Endothelial cell of umbilical vein (primary cell): ENCODE measurements around the gene CXCR5. TPM values are rescaled to one million over a fixed set of nuclear protein-coding genes. Genes with fewer than 3 reads are reported as not detected.

Source experiments
- BruUV-seq: library from RNA; stranded (reverse); fragments of 400-500 nt; replicated peaks from 2 replicates; lab custom pipeline; 2021; lab: Mats Ljungman, UMichigan
- CTCF ChIA-PET: fragments of 300-600, 350-600 bp; sonication (Branson Sonifier 250); formaldehyde crosslinking; loops from one replicate; lab custom pipeline; 2021; ENCODE audit warnings: antibody characterized with exemption, inconsistent platforms; lab: Charles Lee
- POLR2A ChIA-PET: fragments of 300-600, 350-600 bp; sonication (Branson Sonifier 250); formaldehyde crosslinking; loops from one replicate; lab custom pipeline; 2021; ENCODE audit warnings: antibody characterized with exemption, inconsistent platforms; lab: Charles Lee
- DNase-seq: peaks from one replicate; pipeline ENCODE4 v3.0.0-alpha.2; 2011; ENCODE audit warnings: low read depth, low spot score
- FAIRE-seq: peaks from 2 replicates; lab custom pipeline; 2011; peaks lifted over from hg19 to GRCh38; lab: Jason Lieb, UNC
- H2AFZ ChIP-seq: 2 replicates; pipeline ENCODE4 v1.6.0; 2012; ENCODE audit warnings: low read depth, low read length, control low read depth, inconsistent platforms
- H3K27ac ChIP-seq: 2 replicates; pipeline ENCODE4 v1.5.1; 2011; ENCODE audit warnings: low read depth, mild to moderate bottlenecking, control low read depth, low read length, moderate library complexity; ENCODE audit not compliant: insufficient read depth
- H3K27me3 ChIP-seq, 2 experiments: 2 replicates each; pipeline versions ENCODE4 v1.6.0 to v1.6.1; 2011; ENCODE audit warnings: low read length in 2 of 2, mixed read lengths in 1 of 2; ENCODE audit not compliant: control insufficient read depth in 2 of 2, insufficient read depth in 2 of 2
- H3K36me3 ChIP-seq, 2 experiments: 2 replicates in 1 of 2; 3 replicates in 1 of 2; pipeline ENCODE4 v1.5.1; 2011; ENCODE audit warnings: low read length in 2 of 2, mild to moderate bottlenecking in 1 of 2, moderate library complexity in 1 of 2; ENCODE audit not compliant: control insufficient read depth in 2 of 2, insufficient read depth in 2 of 2; ENCODE audit errors: extremely low read depth in 1 of 2
- H3K4me1 ChIP-seq: 3 replicates; pipeline ENCODE4 v1.5.1; 2011; ENCODE audit warnings: mild to moderate bottlenecking, low read length; ENCODE audit not compliant: control insufficient read depth, insufficient read depth; ENCODE audit errors: extremely low read depth
- H3K4me2 ChIP-seq: 2 replicates; pipeline ENCODE4 v1.6.1; 2011; ENCODE audit warnings: low read length, control low read depth, mixed read lengths; ENCODE audit not compliant: insufficient read depth
- H3K4me3 ChIP-seq, 3 experiments: fragments of 200-600 bp in 1 of 3; sonication (generic), shearing (Covaris generic) in 1 of 3; replicated peaks in 1 of 3; 2 replicates each; pipeline ENCODE4 v1.5.1; 2011 to 2016; ENCODE audit warnings: control low read depth in 3 of 3, low read length in 3 of 3, mild to moderate bottlenecking in 2 of 3, inconsistent platforms in 1 of 3, low read depth in 1 of 3, moderate library complexity in 1 of 3; ENCODE audit not compliant: insufficient read depth in 1 of 3
- H3K79me2 ChIP-seq: 2 replicates; pipeline ENCODE4 v1.6.0; 2012; ENCODE audit warnings: low read length, inconsistent platforms; ENCODE audit not compliant: control insufficient read depth, insufficient read depth
- H3K9ac ChIP-seq: replicated peaks from 2 replicates; pipeline ENCODE3; 2011; ENCODE audit warnings: low read length, control low read depth; ENCODE audit not compliant: insufficient read depth; ENCODE audit errors: extremely low read depth
- H3K9me1 ChIP-seq: replicated peaks from 3 replicates; pipeline ENCODE4 v1.6.0; 2011; ENCODE audit warnings: mild to moderate bottlenecking, low read length; ENCODE audit not compliant: control insufficient read depth, insufficient read depth; ENCODE audit errors: extremely low read depth
- H3K9me3 ChIP-seq: replicated peaks from 2 replicates; pipeline ENCODE4 v1.5.1; 2012; ENCODE audit warnings: low read length, inconsistent platforms; ENCODE audit not compliant: control insufficient read depth, insufficient read depth
- H4K20me1 ChIP-seq: replicated peaks from 2 replicates; pipeline ENCODE3; 2011; ENCODE audit warnings: mild to moderate bottlenecking, low read length; ENCODE audit not compliant: control insufficient read depth, insufficient read depth; ENCODE audit errors: extremely low read depth
- CTCF ChIP-seq, 2 donors: IDR thresholded peaks; 1 replicate in 1 of 2; 2 replicates in 1 of 2; pipeline ENCODE4 v1.5.1; 2011; ENCODE audit warnings: low read length in 2 of 2, mild to moderate bottlenecking in 2 of 2, moderate library complexity in 2 of 2, control low read depth in 1 of 2, inconsistent platforms in 1 of 2, low read depth in 1 of 2; ENCODE audit not compliant: insufficient read depth in 1 of 2; ENCODE audit errors: extremely low read depth in 1 of 2
- GATA2 ChIP-seq: IDR thresholded peaks from 2 replicates; pipeline ENCODE4 v1.7.0; 2011; ENCODE audit warnings: low read depth, mild to moderate bottlenecking, moderate library complexity, mixed read lengths, low read length; ENCODE audit not compliant: insufficient read length, insufficient read depth
- JUN ChIP-seq: IDR thresholded peaks from 2 replicates; pipeline ENCODE4 v1.6.1; 2011; ENCODE audit warnings: borderline replicate concordance, low read depth; ENCODE audit not compliant: insufficient read length, insufficient read depth
- MAX ChIP-seq: IDR thresholded peaks from 2 replicates; pipeline ENCODE4 v1.6.1; 2011; ENCODE audit not compliant: insufficient read depth, insufficient read length
- MYC ChIP-seq: IDR thresholded peaks from one replicate; pipeline ENCODE4 v1.6.1; 2011; ENCODE audit warnings: mild to moderate bottlenecking, low read depth, low read length
- POLR2A ChIP-seq: IDR thresholded peaks from 2 replicates; pipeline ENCODE4 v1.6.1; 2012; ENCODE audit warnings: low read depth, mild to moderate bottlenecking, control low read depth, low read length
- dilution Hi-C: fragments of 300-500 bp; cut with MboI; formaldehyde crosslinking; loops from one replicate; pipeline ENCODE4 v1.15.0; 2019; ENCODE audit warnings: low sequenced_read_pairs; ENCODE audit not compliant: extremely low pct_ligation_motif_present
- intact Hi-C: fragments of 100-400 bp; cut with micrococcal nuclease; formaldehyde crosslinking; loops from one replicate; pipeline ENCODE4 v1.10.0; 2022
- polyA plus RNA-seq, 4 experiments: library from polyadenylated mRNA; depleted of rRNA in 3 of 4; stranded (reverse) in 3 of 4; unstranded in 1 of 4; fragments of >200 nt; gene quantifications; 2 replicates each; pipeline versions ENCODE4 v1.2.1 to v1.2.3, GENCODE V29; 2011 to 2012; ENCODE audit warnings: missing spikeins in 1 of 4
- total RNA-seq: library from RNA; stranded (reverse); gene quantifications from 2 replicates; pipeline ENCODE4 v1.2.3, GENCODE V29; 2021

CXCR5 gene
- total and polyA plus RNA-seq, 2 donors (not counting 3 experiments of a cell fraction or from before 2014, with no cell fraction given): not detected

DNA sequence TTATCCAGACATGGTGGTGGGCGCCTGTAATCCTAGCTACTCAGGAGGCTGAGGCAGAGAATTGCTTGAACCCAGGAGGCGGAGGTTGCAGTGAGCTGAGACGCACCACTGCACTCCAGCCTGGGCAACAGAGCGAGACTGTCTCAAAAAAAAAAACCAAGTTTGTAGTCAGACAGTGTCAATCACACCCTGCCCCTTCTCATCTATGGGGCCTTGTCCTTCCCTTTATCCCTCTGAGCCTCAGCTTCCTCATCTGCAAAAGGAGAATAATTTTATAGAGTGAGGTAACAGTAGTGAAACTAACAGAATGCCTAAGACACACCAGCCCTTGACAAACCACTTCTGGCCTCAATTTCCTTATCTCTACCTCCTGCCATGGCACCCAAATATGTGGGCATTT, 31.3 kb downstream of the CXCR5 start:
- H3K9ac ChIP-seq: no peak overlapping the region
- POLR2A ChIA-PET: no interaction called here
- CTCF ChIA-PET: interaction anchor here (10.0 kb wide), 1 partner anchor 12 kb away, joined by 330 read pairs; the partner anchor contains the start of gene BCL9L

DNA sequence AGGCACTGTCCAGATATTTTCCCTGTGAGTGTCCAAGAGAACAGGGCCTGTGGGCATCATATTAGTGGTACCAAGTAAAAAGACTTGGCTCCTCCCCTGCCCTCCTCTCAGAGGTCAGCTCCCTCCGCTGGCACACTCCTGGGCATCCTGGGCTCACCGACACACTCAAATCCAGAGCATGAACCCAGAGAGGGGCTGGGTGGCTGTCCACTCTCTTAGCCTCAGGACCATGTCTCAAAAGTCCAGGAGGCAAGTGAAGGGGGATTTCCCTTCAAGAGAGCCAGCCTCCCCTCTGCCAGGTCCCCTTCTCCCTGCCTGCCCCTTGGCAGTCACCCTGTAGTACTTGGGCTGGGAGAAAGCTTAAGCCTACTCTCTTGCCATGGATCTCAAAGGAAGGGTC, 31.7 kb downstream of the CXCR5 start:
- FAIRE-seq (no peak), DNase-seq (no peak)
- intact Hi-C loops: no loop called here
- Histone ChIP-seq H3K27me3 (no peaks in the 10 kb centered on the region), H3K9me3 (no peaks in the 10 kb centered on the region), H3K9ac (no peak overlapping the region), H3K79me2 (peaks cover 47% of the 10 kb centered on the region), H2AFZ (no peak overlapping the region), H3K36me3 (no peaks in the 10 kb centered on the region), H3K27ac (no peak overlapping the region), H3K4me2 (no peak overlapping the region), H4K20me1 (no peaks in the 10 kb centered on the region), H3K9me1 (no peaks in the 10 kb centered on the region), H3K4me3 (no peak overlapping the region), H3K4me1 (peaks cover 74% of the 10 kb centered on the region)
- ChIA-PET CTCF (interaction anchor here (10.0 kb wide), 1 partner anchor 11 kb away, joined by 330 read pairs; the partner anchor contains the start of gene BCL9L), POLR2A (no interaction called here)
- no TSS peak for BruUV-seq
- no peak for TF ChIP-seq JUN
- TF ChIP-seq MYC: no peak
- no peak for TF ChIP-seq GATA2
- TF ChIP-seq CTCF (IDR thresholded peaks at IDR 0.05; ENCODE audit: extremely low read depth in 1 of 2, insufficient read depth in 1 of 2, low read depth in 1 of 2, low read length in 2 of 2): no peak
- no peak for TF ChIP-seq MAX
- dilution Hi-C loops: no loop called here

More for the DNA sequence above, 31.3 kb downstream of the CXCR5 start:
- Histone ChIP-seq H3K4me3 (no peak overlapping the region), H3K4me2 (no peak overlapping the region), H3K36me3 (no peaks in the 10 kb centered on the region), H2AFZ (no peak overlapping the region), H3K4me1 (peaks cover 73% of the 10 kb centered on the region), H4K20me1 (no peaks in the 10 kb centered on the region), H3K79me2 (peaks cover 48% of the 10 kb centered on the region), H3K27me3 (no peaks in the 10 kb centered on the region), H3K27ac (no peak overlapping the region), H3K9me3 (no peaks in the 10 kb centered on the region), H3K9me1 (no peaks in the 10 kb centered on the region)
- intact Hi-C loops (loop anchor here (5.0 kb wide), 2 partner anchors 172 to 402 kb away; partner anchors contain the start of gene MCAM), dilution Hi-C loops (no loop called here)
- TF ChIP-seq JUN: no peak
- no peak for TF ChIP-seq POLR2A
- FAIRE-seq (no peak), DNase-seq (no peak)
- BruUV-seq: no TSS peak
